SJCRH30 (cell line): ENCODE data around the gene SERP1. TPM values are rescaled to one million over a fixed set of nuclear protein-coding genes. Genes with fewer than 3 reads are reported as not detected.
A peak's percentile ranks its signal among the peaks of the same experiment; 100 is the strongest.

Experiments used
- DNase-seq, 2 experiments: peaks; one replicate each; pipeline ENCODE4 v3.0.0-alpha.2; 2015 to 2020
- H3K27ac ChIP-seq: fragments of 250-450 bp; sonication (Bioruptor Pico); 2 replicates; pipeline ENCODE4 v1.5.1; 2020; ENCODE audit warnings: mild to moderate bottlenecking, moderate library complexity
- H3K27me3 ChIP-seq: fragments of 250-450 bp; sonication (Bioruptor Pico); 2 replicates; pipeline ENCODE4 v1.5.1; 2020; ENCODE audit warnings: mild to moderate bottlenecking, moderate library complexity
- H3K36me3 ChIP-seq: fragments of 250-450 bp; sonication (Bioruptor Pico); 2 replicates; pipeline ENCODE4 v1.5.1; 2020; ENCODE audit warnings: mild to moderate bottlenecking, moderate library complexity
- H3K4me1 ChIP-seq: fragments of 250-450 bp; sonication (Bioruptor Pico); 2 replicates; pipeline ENCODE4 v1.5.1; 2020; ENCODE audit warnings: mild to moderate bottlenecking, moderate library complexity
- H3K4me3 ChIP-seq: fragments of 250-450 bp; sonication (Bioruptor Pico); 2 replicates; pipeline ENCODE4 v1.5.1; 2020; ENCODE audit warnings: mild to moderate bottlenecking, moderate library complexity
- H3K9me3 ChIP-seq: fragments of 250-450 bp; sonication (Bioruptor Pico); replicated peaks from 2 replicates; pipeline ENCODE4 v1.5.1; 2020; ENCODE audit warnings: mild to moderate bottlenecking, moderate library complexity
- total RNA-seq: library from RNA; depleted of rRNA; stranded (reverse); fragments of >200 nt; shearing (Covaris generic); gene quantifications from 2 replicates; pipeline ENCODE4 v1.2.3, GENCODE V29; 2014

SERP1 gene
- total RNA-seq, 1 experiment from 2014 or later, result 80.3 TPM

- Histone ChIP-seq H3K4me3 (peak overlapping the region; percentile 90), H3K4me1 (no peaks in the 10 kb centered on the region), H3K27me3 (no peaks in the 10 kb centered on the region), H3K36me3 (peaks cover 18% of the 10 kb centered on the region), H3K27ac (peak overlapping the region; percentile 75), H3K9me3 (no peaks in the 10 kb centered on the region)
- DNase-seq, result no peak
Observed at GRCh38 chr3:150545419-150546225, 674 bp downstream of the SERP1 start.

- Histone ChIP-seq H3K4me1 (no peaks in the 10 kb centered on the region), H3K27me3 (no peaks in the 10 kb centered on the region), H3K27ac (no peak overlapping the region), H3K9me3 (no peaks in the 10 kb centered on the region), H3K4me3 (peak overlapping the region; percentile 90), H3K36me3 (peaks cover 18% of the 10 kb centered on the region)
- DNase-seq, result no peak
Observed at GRCh38 chr3:150544726-150545125, 1.6 kb downstream of the SERP1 start.

GRCh38 chr3:150544041-150544440, 2.3 kb downstream of the SERP1 start:
- H3K4me3 ChIP-seq, result no peak overlapping the region

GRCh38 chr3:150543531-150543930, 2.8 kb downstream of the SERP1 start:
- Histone ChIP-seq H3K9me3 (no peaks in the 10 kb centered on the region), H3K4me3 (no peak overlapping the region), H3K27ac (no peak overlapping the region), H3K36me3 (peaks cover 18% of the 10 kb centered on the region), H3K27me3 (no peaks in the 10 kb centered on the region), H3K4me1 (no peaks in the 10 kb centered on the region)
- no peak for DNase-seq

More at GRCh38 chr3:150544041-150544440, 2.3 kb downstream of the SERP1 start:
- Histone ChIP-seq H3K36me3 (peaks cover 18% of the 10 kb centered on the region), H3K4me1 (no peaks in the 10 kb centered on the region), H3K27me3 (no peaks in the 10 kb centered on the region), H3K9me3 (no peaks in the 10 kb centered on the region), H3K27ac (no peak overlapping the region)
- DNase-seq, result no peak

GRCh38 chr3:150543128-150543527, 3.2 kb downstream of the SERP1 start:
- H3K27ac ChIP-seq, result no peak overlapping the region
- DNase-seq, result no peak
- no peaks in the 10 kb centered on the region for H3K27me3 ChIP-seq
- no peaks in the 10 kb centered on the region for H3K4me1 ChIP-seq
- peaks cover 18% of the 10 kb centered on the region for H3K36me3 ChIP-seq
- no peak overlapping the region for H3K4me3 ChIP-seq
- no peaks in the 10 kb centered on the region for H3K9me3 ChIP-seq

- H3K9me3 ChIP-seq, result no peaks in the 10 kb centered on the region
- no peak for DNase-seq
Observed at GRCh38 chr3:150540991-150541390, 5.3 kb downstream of the SERP1 start.

GRCh38 chr3:150540297-150540696, 6.0 kb downstream of the SERP1 start:
- Histone ChIP-seq H3K4me3 (no peak overlapping the region), H3K9me3 (no peaks in the 10 kb centered on the region), H3K36me3 (peaks cover 18% of the 10 kb centered on the region), H3K27me3 (no peaks in the 10 kb centered on the region), H3K4me1 (no peaks in the 10 kb centered on the region), H3K27ac (no peak overlapping the region)
- DNase-seq, result no peak

More at GRCh38 chr3:150540991-150541390, 5.3 kb downstream of the SERP1 start:
- Histone ChIP-seq H3K4me1 (no peaks in the 10 kb centered on the region), H3K27ac (no peak overlapping the region), H3K27me3 (no peaks in the 10 kb centered on the region), H3K4me3 (no peak overlapping the region), H3K36me3 (peaks cover 18% of the 10 kb centered on the region)

- Histone ChIP-seq H3K4me3 (no peak overlapping the region), H3K4me1 (no peaks in the 10 kb centered on the region), H3K9me3 (no peaks in the 10 kb centered on the region), H3K27ac (no peak overlapping the region), H3K27me3 (no peaks in the 10 kb centered on the region), H3K36me3 (peaks cover 13% of the 10 kb centered on the region; the same call in 1 of the 2 replicates)
- DNase-seq, result no peak
Observed at GRCh38 chr3:150538324-150539208, 7.7 kb downstream of the SERP1 start.

GRCh38 chr3:150535204-150535603, 11.1 kb downstream of the SERP1 start:
- Histone ChIP-seq H3K9me3 (no peaks in the 10 kb centered on the region), H3K27me3 (no peaks in the 10 kb centered on the region), H3K4me3 (no peak overlapping the region), H3K4me1 (no peaks in the 10 kb centered on the region), H3K27ac (no peak overlapping the region), H3K36me3 (no peaks in the 10 kb centered on the region)
- no peak for DNase-seq

- Histone ChIP-seq H3K9me3 (no peaks in the 10 kb centered on the region), H3K36me3 (no peaks in the 10 kb centered on the region), H3K27ac (no peak overlapping the region), H3K27me3 (no peaks in the 10 kb centered on the region), H3K4me1 (0 out of 2 replicates have a peak, but pooled peaks cover 3% of the 10 kb centered on the region), H3K4me3 (no peak overlapping the region)
- no peak for DNase-seq
Observed at GRCh38 chr3:150531775-150532174, 14.5 kb downstream of the SERP1 start.

- H3K4me3 ChIP-seq, result no peak overlapping the region
- H3K36me3 ChIP-seq, result no peaks in the 10 kb centered on the region
- H3K27me3 ChIP-seq, result no peaks in the 10 kb centered on the region
- no peaks in the 10 kb centered on the region for H3K9me3 ChIP-seq
- peak in 1 of 2 experiments; percentile 30 for DNase-seq
- no peak overlapping the region for H3K27ac ChIP-seq
- 0 out of 2 replicates have a peak, but pooled peaks cover 3% of the 10 kb centered on the region for H3K4me1 ChIP-seq
Observed at GRCh38 chr3:150528354-150528797, 17.9 kb downstream of the SERP1 start.

GRCh38 chr3:150527464-150528255, 18.6 kb downstream of the SERP1 start:
- Histone ChIP-seq H3K9me3 (no peaks in the 10 kb centered on the region), H3K27me3 (no peaks in the 10 kb centered on the region), H3K36me3 (no peaks in the 10 kb centered on the region), H3K27ac (no peak overlapping the region), H3K4me3 (no peak overlapping the region), H3K4me1 (0 out of 2 replicates have a peak, but pooled peaks cover 3% of the 10 kb centered on the region)
- DNase-seq, result no peak

- Histone ChIP-seq H3K4me3 (no peak overlapping the region), H3K36me3 (no peaks in the 10 kb centered on the region), H3K27ac (no peak overlapping the region), H3K9me3 (no peaks in the 10 kb centered on the region), H3K4me1 (peaks cover 6% of the 10 kb centered on the region), H3K27me3 (no peaks in the 10 kb centered on the region)
- DNase-seq, result no peak
Observed at GRCh38 chr3:150523538-150523937, 22.8 kb downstream of the SERP1 start.

- peaks cover 6% of the 10 kb centered on the region for H3K4me1 ChIP-seq
- peaks cover 3% of the 10 kb centered on the region; the same call in 1 of the 2 replicates for H3K9me3 ChIP-seq
- peak; percentile 64 to 79 for DNase-seq
- H3K27ac ChIP-seq, result no peak overlapping the region
- no peak overlapping the region for H3K4me3 ChIP-seq
- no peaks in the 10 kb centered on the region for H3K36me3 ChIP-seq
- H3K27me3 ChIP-seq, result no peaks in the 10 kb centered on the region
Observed at GRCh38 chr3:150521463-150521862, 24.8 kb downstream of the SERP1 start.
